Activated CD4-positive, alpha-beta memory T cell treated with anti-CD3 and anti-CD28 coated beads, Interleukin-2, amount 10 ng/mL, durations not matched to agents 7 days and 5 days (primary cell): ENCODE results near the gene C19orf85. TPM values are rescaled to one million over a fixed set of nuclear protein-coding genes. Genes with fewer than 3 reads are reported as not detected.

Experiments
- CTCF ChIA-PET: fragments of 350-600 bp; sonication (Branson Sonifier 250); formaldehyde crosslinking; loops from one replicate; lab custom pipeline; 2021; ENCODE audit warnings: antibody characterized with exemption, inconsistent platforms; lab: Charles Lee
- POLR2A ChIA-PET: fragments of 350-600 bp; sonication (Branson Sonifier 250); formaldehyde crosslinking; loops from one replicate; lab custom pipeline; 2021; ENCODE audit warnings: antibody characterized with exemption; lab: Charles Lee
- DNase-seq: peaks from one replicate; pipeline ENCODE4 v3.0.0-alpha.2; 2020
- H3K27ac Mint-ChIP-seq: one replicate; pipeline ENCODE4 v1.8.0; 2021; ENCODE audit warnings: mild to moderate bottlenecking, mixed read lengths
- H3K27me3 Mint-ChIP-seq: one replicate; pipeline ENCODE4 v1.8.0; 2021; ENCODE audit warnings: mixed read lengths
- H3K36me3 Mint-ChIP-seq: one replicate; pipeline ENCODE4 v1.8.0; 2021; ENCODE audit warnings: low read depth, mixed read lengths
- H3K4me1 Mint-ChIP-seq: one replicate; pipeline ENCODE4 v1.8.0; 2021; ENCODE audit warnings: mixed read lengths
- H3K4me3 Mint-ChIP-seq: one replicate; pipeline ENCODE4 v1.8.0; 2021; ENCODE audit warnings: mild to moderate bottlenecking, mixed read lengths
- H3K9me3 Mint-ChIP-seq: one replicate; pipeline ENCODE4 v1.8.0; 2021; ENCODE audit warnings: mixed read lengths
- total RNA-seq, 2 experiments: library from RNA; stranded (reverse); gene quantifications; one replicate each; pipeline ENCODE4 v1.2.3, GENCODE V29; 2021

The C19orf85 gene
- total RNA-seq, 2 experiments from 2014 or later, result not detected

- DNase-seq, result no peak
- ChIA-PET CTCF (interaction anchor here (0.6 to 4.0 kb wide), 14 partner anchors 9 to 327 kb away, joined by 3 to 63 read pairs (median 6); partner anchors contain the start of genes NAT14 and ZNF628), POLR2A (interaction anchor here (0.9 kb wide), 1 partner anchor 36 kb away, joined by 3 read pairs; no protein-coding TSS in a partner anchor)
- no peak overlapping the region for H3K27ac Mint-ChIP-seq
- H3K4me3 Mint-ChIP-seq, result no peak overlapping the region
- H3K9me3 Mint-ChIP-seq, result no peaks in the 10 kb centered on the region
- peaks cover 6% of the 10 kb centered on the region for H3K4me1 Mint-ChIP-seq
- H3K27me3 Mint-ChIP-seq, result peaks cover 2% of the 10 kb centered on the region
- H3K36me3 Mint-ChIP-seq, result no peaks in the 10 kb centered on the region
These were observed 3.5 kb upstream of the C19orf85 start for GRCh38 chr19:55468054-55468393.

GRCh38 chr19:55467236-55468053 lies 2.9 kb upstream of the C19orf85 start:
- H3K9me3 Mint-ChIP-seq, result no peaks in the 10 kb centered on the region
- H3K27ac Mint-ChIP-seq, result no peak overlapping the region
- DNase-seq, result peak; percentile 73
- H3K36me3 Mint-ChIP-seq, result no peaks in the 10 kb centered on the region
- ChIA-PET CTCF (interaction anchor here (0.6 to 4.0 kb wide), 24 partner anchors 8 to 350 kb away, joined by 3 to 63 read pairs (median 4); partner anchors contain the start of genes NAT14, PPP1R12C, TMEM238 and ZNF628), POLR2A (interaction anchor here (0.9 to 1.9 kb wide), 3 partner anchors 9 to 37 kb away, joined by 3 to 6 read pairs (median 4); partner anchors contain the start of gene ZNF628)
- H3K4me3 Mint-ChIP-seq, result no peak overlapping the region
- peaks cover 6% of the 10 kb centered on the region for H3K4me1 Mint-ChIP-seq
- peaks cover 2% of the 10 kb centered on the region for H3K27me3 Mint-ChIP-seq

- H3K27me3 Mint-ChIP-seq, result peaks cover 2% of the 10 kb centered on the region
- H3K4me1 Mint-ChIP-seq, result peaks cover 15% of the 10 kb centered on the region
- H3K36me3 Mint-ChIP-seq, result no peaks in the 10 kb centered on the region
- no peaks in the 10 kb centered on the region for H3K9me3 Mint-ChIP-seq
- no peak for DNase-seq
- ChIA-PET CTCF (interaction anchor here (0.8 to 4.0 kb wide), 10 partner anchors 11 to 325 kb away, joined by 3 to 63 read pairs (median 6); partner anchors contain the start of genes ZNF628 and ZNF865), POLR2A (interaction anchor here (1.0 to 1.9 kb wide), 2 partner anchors 10 to 38 kb away, joined by 4 to 6 read pairs; partner anchors contain the start of gene ZNF628)
- H3K27ac Mint-ChIP-seq, result no peak overlapping the region
- H3K4me3 Mint-ChIP-seq, result no peak overlapping the region
These were observed 1.7 kb upstream of the C19orf85 start for GRCh38 chr19:55466241-55466614.

- no peak overlapping the region for H3K4me3 Mint-ChIP-seq
- peaks cover 2% of the 10 kb centered on the region for H3K27me3 Mint-ChIP-seq
- H3K27ac Mint-ChIP-seq, result no peak overlapping the region
- H3K36me3 Mint-ChIP-seq, result no peaks in the 10 kb centered on the region
- ChIA-PET POLR2A (interaction anchor here (1.9 kb wide), 1 partner anchor 11 kb away, joined by 6 read pairs; the partner anchor contains the start of gene ZNF628), CTCF (interaction anchor here (2.7 to 3.8 kb wide), 2 partner anchors 11 to 167 kb away, joined by 10 to 40 read pairs; partner anchors contain the start of gene ZNF628)
- DNase-seq, result no peak
- peaks cover 21% of the 10 kb centered on the region for H3K4me1 Mint-ChIP-seq
- H3K9me3 Mint-ChIP-seq, result no peaks in the 10 kb centered on the region
These were observed 1.1 kb upstream of the C19orf85 start for GRCh38 chr19:55465460-55466240.

- Mint-ChIP-seq H3K4me1 (peaks cover 29% of the 10 kb centered on the region), H3K27me3 (peaks cover 2% of the 10 kb centered on the region), H3K4me3 (no peak overlapping the region), H3K36me3 (no peaks in the 10 kb centered on the region), H3K9me3 (no peaks in the 10 kb centered on the region), H3K27ac (no peak overlapping the region)
- DNase-seq, result no peak
- ChIA-PET CTCF (no interaction called here), POLR2A (no interaction called here)
These were observed 401 bp downstream of the C19orf85 start for GRCh38 chr19:55464039-55464661.

GRCh38 chr19:55463583-55464031 lies 944 bp downstream of the C19orf85 start:
- H3K36me3 Mint-ChIP-seq, result no peaks in the 10 kb centered on the region
- peaks cover 29% of the 10 kb centered on the region for H3K4me1 Mint-ChIP-seq
- CTCF ChIA-PET, result no interaction called here
- no peak overlapping the region for H3K4me3 Mint-ChIP-seq
- POLR2A ChIA-PET, result no interaction called here
- H3K9me3 Mint-ChIP-seq, result no peaks in the 10 kb centered on the region
- peaks cover 2% of the 10 kb centered on the region for H3K27me3 Mint-ChIP-seq
- no peak overlapping the region for H3K27ac Mint-ChIP-seq
- no peak for DNase-seq

GRCh38 chr19:55462722-55463121 lies 1.8 kb downstream of the C19orf85 start:
- DNase-seq, result no peak
- Mint-ChIP-seq H3K27ac (peak overlapping the region; percentile 44), H3K9me3 (no peaks in the 10 kb centered on the region), H3K27me3 (peaks cover 2% of the 10 kb centered on the region), H3K36me3 (no peaks in the 10 kb centered on the region), H3K4me1 (peaks cover 26% of the 10 kb centered on the region), H3K4me3 (peak overlapping the region; percentile 81)
- CTCF ChIA-PET, result interaction anchor here (1.5 to 1.8 kb wide), 2 partner anchors 10 to 42 kb away, joined by 7 to 36 read pairs; no protein-coding TSS in a partner anchor
- POLR2A ChIA-PET, result no interaction called here

- ChIA-PET POLR2A (interaction anchor here (0.6 to 1.0 kb wide), 7 partner anchors 14 to 208 kb away, joined by 3 to 7 read pairs (median 3); partner anchors contain the start of genes NAT14, UBE2S and ZNF628), CTCF (interaction anchor here (0.7 to 1.8 kb wide), 10 partner anchors 9 to 843 kb away, joined by 3 to 36 read pairs (median 4); partner anchors contain the start of genes KMT5C and ZNF628)
- H3K36me3 Mint-ChIP-seq, result no peaks in the 10 kb centered on the region
These were observed 2.5 kb downstream of the C19orf85 start for GRCh38 chr19:55461974-55462626.

GRCh38 chr19:55461259-55461973 lies 3.1 kb downstream of the C19orf85 start, which contains the start of gene ISOC2:
TSS of gene ISOC2 (minus strand) at chr19:55461642. CDS start at chr19:55456486, 5,156 bp downstream.
- H3K36me3 Mint-ChIP-seq, result no peaks in the 10 kb centered on the region
- peaks cover 23% of the 10 kb centered on the region for H3K4me1 Mint-ChIP-seq
- H3K4me3 Mint-ChIP-seq, result peak within 1 kb of the TSS; percentile 81
- ChIA-PET CTCF (interaction anchor here (0.7 to 1.8 kb wide), 10 partner anchors 8 to 842 kb away, joined by 3 to 36 read pairs (median 4); partner anchors contain the start of genes KMT5C and ZNF628), POLR2A (interaction anchor here (0.6 to 1.0 kb wide), 7 partner anchors 15 to 208 kb away, joined by 3 to 7 read pairs (median 3); partner anchors contain the start of genes NAT14, UBE2S and ZNF628)
- DNase-seq, result peak; percentile 100
- H3K9me3 Mint-ChIP-seq, result no peaks in the 10 kb centered on the region
- peaks cover 2% of the 10 kb centered on the region for H3K27me3 Mint-ChIP-seq
- H3K27ac Mint-ChIP-seq, result peak within 1 kb of the TSS; percentile 44

More at GRCh38 chr19:55461974-55462626, 2.5 kb downstream of the C19orf85 start:
- H3K4me3 Mint-ChIP-seq, result peak overlapping the region; percentile 81
- H3K4me1 Mint-ChIP-seq, result peaks cover 23% of the 10 kb centered on the region
- peak overlapping the region; percentile 44 for H3K27ac Mint-ChIP-seq
- no peak for DNase-seq
- peaks cover 2% of the 10 kb centered on the region for H3K27me3 Mint-ChIP-seq
- H3K9me3 Mint-ChIP-seq, result no peaks in the 10 kb centered on the region

- POLR2A ChIA-PET, result no interaction called here
- peak; percentile 49 for DNase-seq
- Mint-ChIP-seq H3K4me1 (peaks cover 23% of the 10 kb centered on the region), H3K9me3 (no peaks in the 10 kb centered on the region), H3K27ac (peak overlapping the region; percentile 44), H3K27me3 (peaks cover under 1% of the 10 kb centered on the region), H3K4me3 (peak overlapping the region; percentile 81), H3K36me3 (no peaks in the 10 kb centered on the region)
- CTCF ChIA-PET, result interaction anchor here (1.5 kb wide), 1 partner anchor 43 kb away, joined by 3 read pairs; no protein-coding TSS in a partner anchor
These were observed 3.8 kb downstream of the C19orf85 start for GRCh38 chr19:55460670-55461258.
